Loucy (cell line): Measurements from ENCODE around the gene BCL2L2.

Experiments
- CTCF ChIP-seq: fragments of 200-600 bp; sonication (generic); conservative IDR thresholded peaks from 2 replicates; pipeline ENCODE4 v1.5.1; 2014; ENCODE audit warnings: mild to moderate bottlenecking, antibody characterized with exemption, low read length
- EZH2phosphoT487 ChIP-seq: fragments of 200-600 bp; IDR thresholded peaks from 2 replicates; pipeline ENCODE4 v1.6.1; 2018; ENCODE audit warnings: antibody characterized with exemption, mild to moderate bottlenecking, moderate library complexity, borderline replicate concordance

- TF ChIP-seq CTCF: no peak
- no peak for TF ChIP-seq EZH2phosphoT487
Measured at GRCh38 chr14:23353433-23353780, 46.8 kb downstream of the BCL2L2 start.
